H1 (cell line): ENCODE measurements around the gene ARPP21. TPM values are rescaled to one million over a fixed set of nuclear protein-coding genes. Genes with fewer than 3 reads are reported as not detected.

Source experiments
- CTCF ChIA-PET: fragments of 300-600 bp; sonication (Branson Sonifier 250); formaldehyde crosslinking; loops from one replicate; lab custom pipeline; 2021; ENCODE audit not compliant: partially characterized antibody; lab: Charles Lee
- POLR2A ChIA-PET: fragments of 300-600 bp; sonication (Branson Sonifier 250); formaldehyde crosslinking; loops from one replicate; lab custom pipeline; 2021; ENCODE audit warnings: inconsistent platforms; ENCODE audit not compliant: partially characterized antibody; lab: Charles Lee
- DNase-seq, 2 experiments: peaks; one replicate each; pipeline versions ENCODE4 v3.0.0 to v3.0.0-alpha.2; 2010 to 2022; ENCODE audit warnings: low spot score in 2 of 2, low read depth in 1 of 2, mixed read lengths in 1 of 2
- FAIRE-seq: peaks from 2 replicates; lab custom pipeline; 2011; peaks lifted over from hg19 to GRCh38; lab: Jason Lieb, UNC
- H2AFZ ChIP-seq: 2 replicates; pipeline ENCODE4 v1.8.1; 2012; ENCODE audit warnings: low read length, inconsistent platforms
- H2AK5ac ChIP-seq: 2 replicates; pipeline ENCODE4 v1.6.1; 2013; ENCODE audit warnings: low read depth, low read length
- H2BK120ac ChIP-seq: replicated peaks from 2 replicates; pipeline ENCODE3; 2013; ENCODE audit warnings: low read depth, low read length, inconsistent platforms
- H2BK12ac ChIP-seq: 2 replicates; pipeline ENCODE4 v1.6.1; 2013; ENCODE audit warnings: low read depth, low read length
- H2BK15ac ChIP-seq: 2 replicates; pipeline ENCODE4 v1.6.1; 2013; ENCODE audit warnings: low read length
- H2BK20ac ChIP-seq: 2 replicates; pipeline ENCODE4 v1.6.1; 2013; ENCODE audit warnings: low read length
- H2BK5ac ChIP-seq: 2 replicates; pipeline ENCODE4 v1.6.1; 2013; ENCODE audit warnings: low read depth, low read length
- H3K14ac ChIP-seq: 2 replicates; pipeline ENCODE4 v1.6.1; 2013; ENCODE audit warnings: inconsistent platforms; ENCODE audit not compliant: insufficient read length
- H3K18ac ChIP-seq: 2 replicates; pipeline ENCODE4 v1.6.1; 2013; ENCODE audit warnings: low read length; ENCODE audit errors: extremely low read depth
- H3K23ac ChIP-seq: 2 replicates; pipeline ENCODE4 v1.6.1; 2013; ENCODE audit warnings: inconsistent platforms; ENCODE audit not compliant: insufficient read length
- H3K23me2 ChIP-seq: 2 replicates; pipeline ENCODE4 v1.6.1; 2013; ENCODE audit warnings: low read depth, low read length
- H3K27ac ChIP-seq: 2 replicates; pipeline ENCODE4 v1.6.1; 2011; ENCODE audit warnings: low read depth, low read length, inconsistent platforms
- H3K27me3 ChIP-seq, 4 experiments: replicated peaks in 1 of 4; 1 replicate in 1 of 4; 2 replicates in 3 of 4; pipeline versions ENCODE4 v1.6.1 to v1.8.1; 2011 to 2013; ENCODE audit warnings: low read length in 3 of 4, mild to moderate bottlenecking in 3 of 4, inconsistent platforms in 2 of 4, mixed read lengths in 2 of 4, moderate library complexity in 1 of 4; ENCODE audit not compliant: control insufficient read depth in 3 of 4, insufficient read depth in 3 of 4; ENCODE audit errors: extremely low read depth in 1 of 4
- H3K36me3 ChIP-seq, 4 experiments: 2 replicates each; pipeline versions ENCODE4 v1.6.1 to v1.8.1; 2011 to 2013; ENCODE audit warnings: mild to moderate bottlenecking in 4 of 4, low read length in 3 of 4, moderate library complexity in 2 of 4, control low read depth in 1 of 4, inconsistent platforms in 1 of 4; ENCODE audit not compliant: insufficient read depth in 4 of 4, control insufficient read depth in 2 of 4
- H3K4ac ChIP-seq: replicated peaks from 2 replicates; pipeline ENCODE3; 2013; ENCODE audit warnings: low read length, low read depth, mixed read lengths, inconsistent platforms; ENCODE audit not compliant: insufficient read length
- H3K4me1 ChIP-seq, 4 experiments: replicated peaks in 1 of 4; 1 replicate in 1 of 4; 2 replicates in 3 of 4; pipeline versions ENCODE4 v1.6.1 to v1.8.1; 2011 to 2013; ENCODE audit warnings: low read length in 3 of 4, inconsistent platforms in 2 of 4, mixed read lengths in 1 of 4; ENCODE audit not compliant: insufficient read depth in 4 of 4, control insufficient read depth in 3 of 4
- H3K4me2 ChIP-seq, 2 experiments: 2 replicates each; pipeline versions ENCODE4 v1.6.1 to v1.8.1; 2011 to 2013; ENCODE audit warnings: low read depth in 2 of 2, low read length in 2 of 2, control low read depth in 1 of 2, inconsistent platforms in 1 of 2, mild to moderate bottlenecking in 1 of 2; ENCODE audit not compliant: insufficient read depth in 1 of 2
- H3K4me3 ChIP-seq, 4 experiments: fragments of 200-600, 300-600 bp in 1 of 4; sonication (generic), shearing (Covaris generic), sonication (Bioruptor Twin) in 1 of 4; 2 replicates each; pipeline versions ENCODE4 v1.5.1 to v1.8.1; 2011 to 2016; ENCODE audit warnings: low read length in 4 of 4, low read depth in 3 of 4, control low read depth in 2 of 4, inconsistent platforms in 2 of 4, mild to moderate bottlenecking in 2 of 4, mixed read lengths in 1 of 4, moderate library complexity in 1 of 4; ENCODE audit not compliant: insufficient read depth in 2 of 4; ENCODE audit errors: extremely low read depth in 1 of 4
- H3K56ac ChIP-seq: replicated peaks from 2 replicates; pipeline ENCODE3; 2013; ENCODE audit warnings: low read depth, mild to moderate bottlenecking, mixed read lengths, low read length, inconsistent platforms; ENCODE audit not compliant: insufficient read length
- H3K79me1 ChIP-seq: 2 replicates; pipeline ENCODE4 v1.6.1; 2013; ENCODE audit warnings: low read depth, low read length, control low read depth
- H3K79me2 ChIP-seq, 2 experiments: 2 replicates each; pipeline versions ENCODE4 v1.6.1 to v1.8.1; 2012 to 2013; ENCODE audit warnings: low read length in 2 of 2, mild to moderate bottlenecking in 2 of 2, inconsistent platforms in 1 of 2; ENCODE audit not compliant: insufficient read depth in 2 of 2, control insufficient read depth in 1 of 2
- H3K9ac ChIP-seq, 4 experiments: replicated peaks in 1 of 4; 1 replicate in 1 of 4; 2 replicates in 3 of 4; pipeline versions ENCODE4 v1.6.1 to v1.8.1; 2011 to 2013; ENCODE audit warnings: low read depth in 3 of 4, low read length in 3 of 4, control low read depth in 2 of 4, mild to moderate bottlenecking in 2 of 4, moderate library complexity in 2 of 4, inconsistent platforms in 1 of 4; ENCODE audit errors: extremely low read depth in 1 of 4
- H3K9me3 ChIP-seq, 2 experiments: 2 replicates each; pipeline versions ENCODE4 v1.6.1 to v1.8.1; 2012 to 2013; ENCODE audit warnings: mild to moderate bottlenecking in 2 of 2, moderate library complexity in 2 of 2, control low read depth in 1 of 2, inconsistent platforms in 1 of 2, low read depth in 1 of 2, low read length in 1 of 2, mixed read lengths in 1 of 2; ENCODE audit not compliant: insufficient read depth in 2 of 2
- H4K20me1 ChIP-seq, 2 experiments: replicated peaks in 1 of 2; 2 replicates each; pipeline versions ENCODE3 to v1.8.1; 2011 to 2013; ENCODE audit warnings: inconsistent platforms in 2 of 2, low read length in 2 of 2, mild to moderate bottlenecking in 1 of 2; ENCODE audit not compliant: insufficient read depth in 2 of 2, control insufficient read depth in 1 of 2
- H4K5ac ChIP-seq: 2 replicates; pipeline ENCODE4 v1.6.1; 2013; ENCODE audit warnings: low read length, low read depth, mixed read lengths, inconsistent platforms; ENCODE audit not compliant: insufficient read length
- H4K8ac ChIP-seq: 2 replicates; pipeline ENCODE4 v1.8.0; 2013; ENCODE audit warnings: mild to moderate bottlenecking, moderate library complexity, low read length, inconsistent platforms; ENCODE audit not compliant: insufficient read depth; ENCODE audit errors: extremely low read depth
- H4K91ac ChIP-seq: replicated peaks from 2 replicates; pipeline ENCODE3; 2013; ENCODE audit warnings: low read length, mixed read lengths, inconsistent platforms; ENCODE audit not compliant: insufficient read length
- ATF3 ChIP-seq: IDR thresholded peaks from 2 replicates; pipeline ENCODE4 v1.6.1; 2011; ENCODE audit warnings: low read depth, mild to moderate bottlenecking, low read length; ENCODE audit not compliant: insufficient read depth
- BACH1 ChIP-seq: IDR thresholded peaks from 2 replicates; pipeline ENCODE4 v1.6.1; 2012; ENCODE audit warnings: low read length, improper control_type of control experiment
- CHD2 ChIP-seq: IDR thresholded peaks from 2 replicates; pipeline ENCODE4 v1.6.1; 2012; ENCODE audit warnings: low read length, improper control_type of control experiment
- E2F6 ChIP-seq: IDR thresholded peaks from 2 replicates; pipeline ENCODE4 v1.6.1; 2012; ENCODE audit warnings: inconsistent platforms
- EGR1 ChIP-seq: IDR thresholded peaks from 2 replicates; pipeline ENCODE4 v1.6.1; 2011; ENCODE audit warnings: low read depth, low read length, borderline replicate concordance
- EP300 ChIP-seq, 2 experiments: IDR thresholded peaks; 1 replicate in 1 of 2; 2 replicates in 1 of 2; pipeline ENCODE4 v1.6.1; 2011 to 2012; ENCODE audit warnings: low read depth in 2 of 2, low read length in 2 of 2, mild to moderate bottlenecking in 2 of 2, borderline replicate concordance in 1 of 2, inconsistent platforms in 1 of 2, moderate library complexity in 1 of 2
- EZH2 ChIP-seq: fragments of 200-600 bp; sonication (generic); IDR thresholded peaks from 2 replicates; pipeline ENCODE4 v1.7.1; 2012; ENCODE audit warnings: low read depth, mild to moderate bottlenecking, moderate library complexity, low read length, inconsistent platforms; ENCODE audit not compliant: severe bottlenecking
- FOSL1 ChIP-seq: IDR thresholded peaks from 2 replicates; pipeline ENCODE4 v1.6.1; 2011; ENCODE audit warnings: mild to moderate bottlenecking, low read depth, low read length, moderate library complexity; ENCODE audit not compliant: insufficient read depth
- SAP30 ChIP-seq: fragments of 300-600 bp; sonication (generic); IDR thresholded peaks from 2 replicates; pipeline ENCODE4 v1.7.1; 2012; ENCODE audit warnings: low read length, moderate library complexity, mild to moderate bottlenecking, inconsistent platforms; ENCODE audit not compliant: insufficient read depth, insufficient replicate concordance
- SP2 ChIP-seq: IDR thresholded peaks from 2 replicates; pipeline ENCODE4 v1.6.1; 2012; ENCODE audit warnings: mild to moderate bottlenecking, low read length, inconsistent platforms
- TAF1 ChIP-seq: IDR thresholded peaks from 2 replicates; pipeline ENCODE4 v1.6.1; 2011; ENCODE audit warnings: mild to moderate bottlenecking, low read depth, low read length
- TBP ChIP-seq: IDR thresholded peaks from 2 replicates; pipeline ENCODE4 v1.6.1; 2011; ENCODE audit warnings: low read depth, low read length, improper control_type of control experiment
- TEAD4 ChIP-seq: IDR thresholded peaks from 2 replicates; pipeline ENCODE4 v1.6.1; 2012; ENCODE audit warnings: low read depth, low read length, inconsistent platforms, mixed read lengths
- ZNF274 ChIP-seq: IDR thresholded peaks from 2 replicates; pipeline ENCODE4 v1.7.0; 2012; ENCODE audit warnings: low read length, borderline replicate concordance; ENCODE audit errors: extremely low read depth
- WGBS, 2 experiments: shearing (Covaris generic) in 1 of 2; methylation state at CpG; one replicate each; pipeline versions ENCODE4 v1.1.6 to v1.1.7; 2013 to 2015; ENCODE audit warnings: low lambda C conversion rate in 2 of 2, mixed read lengths in 2 of 2, inconsistent platforms in 1 of 2, low coverage in 1 of 2, missing lambda C conversion rate in 1 of 2; ENCODE audit not compliant: insufficient replicate concordance in 2 of 2, insufficient coverage in 1 of 2, insufficient read length in 1 of 2; ENCODE audit errors: extremely low coverage in 1 of 2, missing lambda C conversion rate in 1 of 2; 5-methylcytosine and 5-hydroxymethylcytosine counted together
- polyA plus RNA-seq, 7 experiments: library from polyadenylated mRNA; depleted of rRNA in 3 of 7; stranded (reverse) in 5 of 7; unstranded in 2 of 7; fragments of >200 nt in 5 of 7; fragments of 200-250 nt in 2 of 7; gene quantifications; 1 replicate in 5 of 7; 2 replicates in 1 of 7; 4 replicates in 1 of 7; pipeline versions ENCODE4 v1.2.1 to v1.2.3, GENCODE V29; 2011 to 2013; ENCODE audit warnings: missing spikeins in 2 of 7, mixed read lengths in 2 of 7
- total RNA-seq: library from RNA; stranded (reverse); fragmentation: NEBNext Ultra II Directional; extraction: Animal tissue kit (Norgen Biotek cat#: 25700); gene quantifications from 2 replicates; pipeline ENCODE4 v1.2.1, GENCODE V29; 2021

The ARPP21 gene
- total and polyA plus RNA-seq, 2 of the 8 experiments (the other 6 are each of a cell fraction or from before 2014, with no cell fraction given): not detected

GRCh38 chr3:35645189-35645588, 5.9 kb downstream of the ARPP21 start:
- Histone ChIP-seq H4K5ac (no peak overlapping the region), H3K9me3 (no peaks in the 10 kb centered on the region), H3K4ac (no peak overlapping the region), H4K20me1 (peaks cover 0 to 3% of the 10 kb centered on the region in 2 experiments), H3K23me2 (no peaks in the 10 kb centered on the region), H3K9ac (no peak overlapping the region), H3K14ac (no peak overlapping the region), H3K79me1 (no peaks in the 10 kb centered on the region), H2BK20ac (no peak overlapping the region), H3K27ac (no peak overlapping the region), H2AK5ac (no peak overlapping the region), H2BK12ac (no peak overlapping the region), H3K18ac (no peak overlapping the region), H4K91ac (no peak overlapping the region), H3K79me2 (no peaks in the 10 kb centered on the region), H3K4me2 (no peak overlapping the region), H2BK120ac (no peak overlapping the region), H3K23ac (no peak overlapping the region), H3K27me3 (peaks cover 2 to 10% (median 8%) of the 10 kb centered on the region in 4 experiments), H4K8ac (no peak overlapping the region), H3K4me1 (no peaks in the 10 kb centered on the region), H2BK15ac (no peak overlapping the region), H3K36me3 (no peaks in the 10 kb centered on the region), H2AFZ (no peak overlapping the region), H2BK5ac (no peak overlapping the region), H3K56ac (no peak overlapping the region), H3K4me3 (no peak overlapping the region)
- ChIA-PET POLR2A (no interaction called here), CTCF (no interaction called here)
- DNase-seq (no peak), FAIRE-seq (no peak)
- WGBS, 2 experiments: 94% methylated on average over 2 of the region's 2 CpGs; no CpG with 5 or more reads in 1 of the 2 experiments
- TF ChIP-seq ZNF274: no peak
- TF ChIP-seq SAP30: no peak
- TF ChIP-seq E2F6: no peak
- no peak for TF ChIP-seq TEAD4
- no peak for TF ChIP-seq TAF1
- TF ChIP-seq BACH1: no peak
- no peak for TF ChIP-seq FOSL1
- no peak for TF ChIP-seq EP300 (IDR thresholded peaks at IDR 0.05; ENCODE audit: borderline replicate concordance in 1 of 2, low read depth in 2 of 2, low read length in 2 of 2)
- no peak for TF ChIP-seq TBP
- TF ChIP-seq SP2: no peak
- no peak for TF ChIP-seq EZH2
- no peak for TF ChIP-seq EGR1
- no peak for TF ChIP-seq ATF3
- no peak for TF ChIP-seq CHD2
